HepG2 (cell line): ENCODE data around the gene IRF5. TPM values are rescaled to one million over a fixed set of nuclear protein-coding genes. Genes with fewer than 3 reads are reported as not detected.

Experiments
- ATAC-seq: fragments of 200-7000 bp; cut with Tn5 transposase; 3 replicates; pipeline ENCODE4 v1.9.1; 2020; ENCODE audit warnings: mild to moderate bottlenecking, moderate library complexity
- BruUV-seq: library from RNA; stranded (reverse); fragments of 400-500 nt; replicated peaks from 2 replicates; lab custom pipeline; 2021; lab: Mats Ljungman, UMichigan
- CTCF ChIA-PET: fragments of 300-600 bp; formaldehyde crosslinking; extraction: SDS; loops from one replicate; lab custom pipeline; 2021; ENCODE audit warnings: low total read pairs, inconsistent platforms, low intra/inter-chr PET ratio; lab: Yijun Ruan, JAX
- POLR2A ChIA-PET: fragments of 350-600 bp; sonication (Branson Sonifier 250); formaldehyde crosslinking; loops from one replicate; lab custom pipeline; 2020; ENCODE audit warnings: antibody characterized with exemption, inconsistent platforms; lab: Yijun Ruan, JAX
- DNase-seq: peaks from one replicate; pipeline ENCODE4 v3.0.0-alpha.2; 2015; ENCODE audit warnings: low spot score
- FAIRE-seq: peaks from 3 replicates; lab custom pipeline; 2011; peaks lifted over from hg19 to GRCh38; lab: Jason Lieb, UNC
- H2AFZ ChIP-seq: one replicate; pipeline ENCODE4 v1.6.1; 2011; ENCODE audit warnings: low read length, inconsistent platforms
- H3K27ac ChIP-seq: fragments of 300-600 bp; 3 replicates; pipeline ENCODE4 v1.8.0; 2011; ENCODE audit warnings: mixed run types, mild to moderate bottlenecking, mixed read lengths, low read length, inconsistent platforms; ENCODE audit not compliant: insufficient read depth; ENCODE audit errors: extremely low read length
- H3K27me3 ChIP-seq, 2 experiments: fragments of 200-600 bp in 1 of 2; 2 replicates in 1 of 2; 3 replicates in 1 of 2; pipeline versions ENCODE4 v1.6.0 to v1.8.0; 2011; ENCODE audit warnings: low read length in 2 of 2, mild to moderate bottlenecking in 2 of 2, moderate library complexity in 2 of 2, inconsistent platforms in 1 of 2; ENCODE audit not compliant: insufficient read depth in 2 of 2, control insufficient read depth in 1 of 2
- H3K36me3 ChIP-seq, 2 experiments: fragments of 200-600 bp in 1 of 2; replicated peaks in 1 of 2; 2 replicates in 1 of 2; 3 replicates in 1 of 2; pipeline versions ENCODE4 v1.5.1 to v1.8.0; 2011; ENCODE audit warnings: low read length in 2 of 2, inconsistent platforms in 1 of 2; ENCODE audit not compliant: insufficient read depth in 2 of 2, control insufficient read depth in 1 of 2
- H3K4me1 ChIP-seq: 2 replicates; pipeline ENCODE4 v1.5.1; 2012; ENCODE audit warnings: low read length, inconsistent platforms; ENCODE audit not compliant: insufficient read depth
- H3K4me2 ChIP-seq: 2 replicates; pipeline ENCODE4 v1.6.0; 2011; ENCODE audit warnings: low read depth, low read length, inconsistent platforms
- H3K4me3 ChIP-seq, 3 experiments: fragments of 200-600 bp in 1 of 3; sonication (generic), shearing (Covaris generic) in 1 of 3; replicated peaks in 1 of 3; 2 replicates each; pipeline ENCODE4 v1.5.1; 2011 to 2016; ENCODE audit warnings: low read length in 3 of 3, inconsistent platforms in 2 of 3, low read depth in 2 of 3, mild to moderate bottlenecking in 2 of 3, control low read depth in 1 of 3, mixed read lengths in 1 of 3; ENCODE audit not compliant: insufficient read depth in 1 of 3
- H3K79me2 ChIP-seq: one replicate; pipeline ENCODE4 v1.6.1; 2011; ENCODE audit warnings: low read length, inconsistent platforms; ENCODE audit not compliant: insufficient read depth
- H3K9ac ChIP-seq: 2 replicates; pipeline ENCODE4 v1.6.0; 2011; ENCODE audit warnings: mild to moderate bottlenecking, low read depth, low read length, inconsistent platforms; ENCODE audit not compliant: insufficient read depth
- H3K9me3 ChIP-seq: 2 replicates; pipeline ENCODE4 v1.5.1; 2012; ENCODE audit warnings: mild to moderate bottlenecking, low read length
- H4K20me1 ChIP-seq: 2 replicates; pipeline ENCODE4 v1.6.0; 2011; ENCODE audit warnings: inconsistent platforms, mild to moderate bottlenecking, low read length, moderate library complexity; ENCODE audit not compliant: insufficient read depth
- CBFB ChIP-seq: sonication (generic); formaldehyde crosslinking; IDR thresholded peaks from 2 replicates; pipeline ENCODE4 v1.4.0; 2020; ENCODE audit warnings: missing genetic modification reagents
- E2F2 ChIP-seq: sonication (generic); formaldehyde crosslinking; IDR thresholded peaks from 2 replicates; pipeline ENCODE4 v1.4.0; 2020; ENCODE audit warnings: missing genetic modification reagents, borderline replicate concordance
- HIC2 ChIP-seq: sonication (generic); formaldehyde crosslinking; IDR thresholded peaks from 2 replicates; pipeline ENCODE4 v1.9.0; 2022; ENCODE audit warnings: low read depth, missing genetic modification reagents
- KAT8 ChIP-seq: IDR thresholded peaks from 2 replicates; pipeline ENCODE4 v1.6.1; 2016; ENCODE audit warnings: missing genetic modification reagents, missing compliant biosample characterization
- RAD21 ChIP-seq: fragments of 450-650 bp; formaldehyde crosslinking; IDR thresholded peaks from 2 replicates; pipeline ENCODE4 v1.5.0; 2020; ENCODE audit warnings: mild to moderate bottlenecking
- ZBTB43 ChIP-seq: sonication (generic); formaldehyde crosslinking; conservative IDR thresholded peaks from 2 replicates; pipeline ENCODE4 v1.4.0; 2020; ENCODE audit warnings: missing genetic modification reagents
- ZNF263 ChIP-seq: sonication (generic); formaldehyde crosslinking; IDR thresholded peaks from 2 replicates; pipeline ENCODE4 v1.4.0; 2020; ENCODE audit warnings: missing genetic modification reagents
- ZNF337 ChIP-seq: sonication (generic); formaldehyde crosslinking; IDR thresholded peaks from 2 replicates; pipeline ENCODE4 v1.5.1; 2020; ENCODE audit warnings: missing genetic modification reagents, low read depth, mild to moderate bottlenecking, borderline replicate concordance
- ZNF441 ChIP-seq: sonication (generic); formaldehyde crosslinking; IDR thresholded peaks from 2 replicates; pipeline ENCODE4 v1.7.0; 2021; ENCODE audit warnings: missing genetic modification reagents, borderline replicate concordance
- ZNF567 ChIP-seq: sonication (generic); formaldehyde crosslinking; IDR thresholded peaks from 2 replicates; pipeline ENCODE4 v1.8.1; 2023; ENCODE audit warnings: mild to moderate bottlenecking, missing genetic modification reagents, borderline replicate concordance
- ZNF784 ChIP-seq: sonication (generic); formaldehyde crosslinking; IDR thresholded peaks from 2 replicates; pipeline ENCODE4 v1.5.1; 2020; ENCODE audit warnings: missing genetic modification reagents, mild to moderate bottlenecking, borderline replicate concordance
- ZNF790 ChIP-seq: sonication (generic); formaldehyde crosslinking; IDR thresholded peaks from 2 replicates; pipeline ENCODE4 v1.8.0; 2022; ENCODE audit warnings: missing genetic modification reagents, mild to moderate bottlenecking, borderline replicate concordance
- WGBS: methylation state at CpG from one replicate; pipeline ENCODE4 v1.1.6; 2017; ENCODE audit warnings: low lambda C conversion rate; 5-methylcytosine and 5-hydroxymethylcytosine counted together
- in situ Hi-C: cut with HindIII; loops from 2 replicates; pipeline ENCODE4 v1.10.0; 2017; ENCODE audit warnings: low pct_unique_long_range_greater_than_20kb; ENCODE audit not compliant: extremely low pct_ligation_motif_present
- intact Hi-C: fragments of 100-400 bp; cut with micrococcal nuclease; formaldehyde crosslinking; loops from one replicate; pipeline ENCODE4 v1.10.0; 2022; ENCODE audit not compliant: unreplicated experiment
- polyA plus RNA-seq, 8 experiments: library from polyadenylated mRNA; depleted of rRNA in 3 of 8; stranded (reverse) in 7 of 8; unstranded in 1 of 8; fragments of >200 nt; fragmentation: Illumina TruSeq in 4 of 8; extraction: Trizol in 4 of 8; gene quantifications; 2 replicates each; pipeline versions ENCODE4 v1.2.1 to v1.2.3, GENCODE V29; 2011 to 2016; ENCODE audit warnings: low read depth in 4 of 8, missing spikeins in 1 of 8, mixed read lengths in 1 of 8; ENCODE audit not compliant: insufficient read depth in 1 of 8
- total RNA-seq, 5 experiments: library from RNA; depleted of rRNA; stranded (reverse); fragments of >200 nt; fragmentation: Illumina TruSeq; extraction: Trizol; gene quantifications; 2 replicates each; pipeline ENCODE4 v1.2.3, GENCODE V29; 2016; ENCODE audit warnings: low read depth in 1 of 5

Gene IRF5
- total and polyA plus RNA-seq, 2 of the 13 experiments (the other 11 are each of a cell fraction or from before 2014, with no cell fraction given), result 2.0 to 2.9 TPM

DNA sequence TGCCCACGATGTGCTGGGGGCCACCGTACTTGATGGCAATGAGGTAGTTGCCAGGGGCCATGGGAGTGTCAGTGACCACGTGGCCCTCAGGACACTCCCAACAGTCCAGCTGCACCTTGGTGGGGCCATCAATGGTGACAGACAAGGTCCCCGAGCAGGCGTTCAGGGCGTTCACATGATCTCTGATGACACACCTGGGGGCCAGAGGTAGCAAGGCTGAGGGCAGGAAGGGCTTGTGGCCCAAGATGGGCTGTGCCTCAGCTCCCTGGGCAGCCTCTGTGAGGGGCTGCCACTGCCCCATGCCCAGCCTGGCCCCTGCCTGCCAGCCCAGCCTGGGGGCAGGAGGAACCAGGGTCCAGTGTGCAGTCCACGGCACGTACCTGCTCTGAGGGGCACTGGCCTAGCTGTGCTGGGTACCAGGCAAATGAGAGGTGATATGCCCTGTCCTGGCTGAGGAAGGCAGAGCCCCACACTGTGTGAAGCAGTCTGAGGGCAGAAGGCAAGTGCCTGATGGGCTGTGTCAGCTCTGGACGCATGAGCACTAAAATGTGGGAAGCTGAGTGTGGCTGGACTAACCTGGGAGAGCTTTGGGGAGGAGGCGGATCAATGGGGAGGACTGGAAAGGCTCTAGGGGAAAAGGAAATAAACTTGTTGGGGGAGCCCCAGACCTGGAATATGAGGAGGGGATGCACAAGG, 23.7 kb upstream of the IRF5 start:
- H3K9me3 ChIP-seq, result no peaks in the 10 kb centered on the region
- no peaks in the 10 kb centered on the region for H3K36me3 ChIP-seq
- FAIRE-seq (no peak), ATAC-seq (no peak), DNase-seq (no peak)
- no peak overlapping the region for H3K9ac ChIP-seq
- H3K4me1 ChIP-seq, result peaks cover 26% of the 10 kb centered on the region
- ChIA-PET POLR2A (no interaction called here), CTCF (no interaction called here)
- no TSS peak for BruUV-seq
- H4K20me1 ChIP-seq, result no peaks in the 10 kb centered on the region
- in situ Hi-C loops (no loop called here), intact Hi-C loops (no loop called here)
- 30% methylated on average over 4 of the region's 10 CpGs for WGBS
- H2AFZ ChIP-seq, result no peak overlapping the region
- H3K27ac ChIP-seq, result no peak overlapping the region
- no peak overlapping the region for H3K4me2 ChIP-seq
- TF ChIP-seq ZNF263 (CRISPR knock-in tag) (0 out of 2 replicates have a peak, but pooled peaks have one; percentile 41), CBFB (CRISPR knock-in tag) (no peak)
- H3K27me3 ChIP-seq, result peaks cover 2 to 47% of the 10 kb centered on the region in 2 experiments; a peak in 3 of 5 replicates
- H3K79me2 ChIP-seq, result no peaks in the 10 kb centered on the region
- H3K4me3 ChIP-seq, result no peak overlapping the region

DNA sequence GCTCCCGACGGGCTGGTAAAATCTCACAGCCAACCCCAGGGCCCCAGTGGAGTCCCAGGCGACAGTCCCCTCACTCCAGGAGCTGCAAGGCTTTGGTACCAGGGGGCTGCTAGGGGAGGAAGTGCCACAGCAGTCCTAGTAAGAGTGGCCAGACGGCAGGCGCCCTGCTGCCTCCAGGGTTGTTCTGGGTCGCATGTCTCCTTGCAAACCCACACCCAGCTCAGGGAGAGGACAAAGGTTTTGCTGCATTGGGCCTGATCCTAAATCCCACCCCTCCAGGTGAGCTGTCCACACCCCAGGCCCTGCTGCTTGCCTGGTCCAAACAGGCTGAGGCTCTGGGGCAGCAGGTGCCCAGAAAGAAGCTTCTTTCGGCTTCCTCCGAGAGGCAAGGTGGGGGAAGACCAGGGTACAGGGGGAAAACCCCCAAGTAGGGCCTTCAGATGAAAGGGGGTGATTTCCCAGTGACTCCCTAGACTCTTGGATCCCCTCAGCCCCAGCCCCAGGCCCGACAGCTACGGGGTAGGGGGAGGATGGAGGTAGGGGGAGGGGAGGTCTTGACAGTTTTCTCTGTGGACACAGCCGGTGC, 23.1 kb upstream of the IRF5 start:
- peak; percentile 66 for ATAC-seq
- Histone ChIP-seq H3K27me3 (peaks cover 2 to 46% of the 10 kb centered on the region in 2 experiments; a peak in 4 of 5 replicates), H2AFZ (no peak overlapping the region), H3K27ac (no peak overlapping the region), H3K4me3 (no peak overlapping the region), H3K9me3 (no peaks in the 10 kb centered on the region), H3K4me2 (no peak overlapping the region), H4K20me1 (no peaks in the 10 kb centered on the region), H3K36me3 (no peaks in the 10 kb centered on the region), H3K79me2 (no peaks in the 10 kb centered on the region), H3K9ac (no peak overlapping the region), H3K4me1 (peaks cover 19% of the 10 kb centered on the region)
- POLR2A ChIA-PET, result no interaction called here
- in situ Hi-C loops (no loop called here), intact Hi-C loops (no loop called here)
- CTCF ChIA-PET, result no interaction called here
- 10% methylated on average over 6 of the region's 11 CpGs for WGBS
- no peak for DNase-seq
- FAIRE-seq, result no peak
- no TSS peak for BruUV-seq
- no peak for TF ChIP-seq KAT8 (CRISPR knock-in tag)
- no peak for TF ChIP-seq E2F2 (CRISPR knock-in tag)
- TF ChIP-seq ZNF790 (CRISPR knock-in tag), result no peak
- TF ChIP-seq ZBTB43, result no peak
- TF ChIP-seq ZNF567, result no peak
- TF ChIP-seq ZNF784 (CRISPR knock-in tag), result no peak
- TF ChIP-seq RAD21 (CRISPR knock-in tag), result no peak
- TF ChIP-seq ZNF441 (CRISPR knock-in tag), result no peak
- no peak for TF ChIP-seq ZNF337 (CRISPR knock-in tag)
- TF ChIP-seq HIC2 (CRISPR knock-in tag), result no peak
